T-helper 17 cell (primary cell): ENCODE results near the gene PLCXD1. TPM values are rescaled to one million over a fixed set of nuclear protein-coding genes. Genes with fewer than 3 reads are reported as not detected.
A peak's percentile ranks its signal among the peaks of the same experiment; 100 is the strongest.

Experiments
- ATAC-seq: fragments of 150-1000 bp; cut with Tn5 transposase; 2 replicates; pipeline ENCODE4 v1.10.0; 2021; ENCODE audit warnings: mild to moderate bottlenecking, moderate library complexity
- DNase-seq, 3 donors: peaks; one replicate each; pipeline versions ENCODE4 v3.0.0 to v3.0.0-alpha.2; 2020 to 2021
- H3K9me3 ChIP-seq: one replicate; pipeline ENCODE4 v1.7.0; 2013; ENCODE audit warnings: low read length, mild to moderate bottlenecking; ENCODE audit not compliant: control insufficient read depth, poor library complexity, severe bottlenecking
- H3K27ac Mint-ChIP-seq: one replicate; pipeline ENCODE4 v1.8.0; 2022; ENCODE audit warnings: mild to moderate bottlenecking, moderate library complexity, mixed read lengths
- H3K27me3 Mint-ChIP-seq: one replicate; pipeline ENCODE4 v1.8.0; 2022; ENCODE audit warnings: mixed read lengths
- H3K36me3 Mint-ChIP-seq: one replicate; pipeline ENCODE4 v1.8.0; 2022; ENCODE audit warnings: low read depth, mixed read lengths
- H3K4me1 Mint-ChIP-seq: one replicate; pipeline ENCODE4 v1.8.0; 2022; ENCODE audit warnings: mild to moderate bottlenecking, mixed read lengths
- H3K4me3 Mint-ChIP-seq: one replicate; pipeline ENCODE4 v1.8.0; 2022; ENCODE audit warnings: mild to moderate bottlenecking, moderate library complexity, mixed read lengths
- total RNA-seq, 4 donors: library from RNA in 2 of 4; stranded (reverse) in 2 of 4; gene quantifications; one replicate each; pipeline ENCODE4 v1.2.3 and lab custom pipeline; 2022 to 2026

PLCXD1 gene
- total RNA-seq, 2 donors from 2014 or later = 13.0 to 17.9 TPM

DNA sequence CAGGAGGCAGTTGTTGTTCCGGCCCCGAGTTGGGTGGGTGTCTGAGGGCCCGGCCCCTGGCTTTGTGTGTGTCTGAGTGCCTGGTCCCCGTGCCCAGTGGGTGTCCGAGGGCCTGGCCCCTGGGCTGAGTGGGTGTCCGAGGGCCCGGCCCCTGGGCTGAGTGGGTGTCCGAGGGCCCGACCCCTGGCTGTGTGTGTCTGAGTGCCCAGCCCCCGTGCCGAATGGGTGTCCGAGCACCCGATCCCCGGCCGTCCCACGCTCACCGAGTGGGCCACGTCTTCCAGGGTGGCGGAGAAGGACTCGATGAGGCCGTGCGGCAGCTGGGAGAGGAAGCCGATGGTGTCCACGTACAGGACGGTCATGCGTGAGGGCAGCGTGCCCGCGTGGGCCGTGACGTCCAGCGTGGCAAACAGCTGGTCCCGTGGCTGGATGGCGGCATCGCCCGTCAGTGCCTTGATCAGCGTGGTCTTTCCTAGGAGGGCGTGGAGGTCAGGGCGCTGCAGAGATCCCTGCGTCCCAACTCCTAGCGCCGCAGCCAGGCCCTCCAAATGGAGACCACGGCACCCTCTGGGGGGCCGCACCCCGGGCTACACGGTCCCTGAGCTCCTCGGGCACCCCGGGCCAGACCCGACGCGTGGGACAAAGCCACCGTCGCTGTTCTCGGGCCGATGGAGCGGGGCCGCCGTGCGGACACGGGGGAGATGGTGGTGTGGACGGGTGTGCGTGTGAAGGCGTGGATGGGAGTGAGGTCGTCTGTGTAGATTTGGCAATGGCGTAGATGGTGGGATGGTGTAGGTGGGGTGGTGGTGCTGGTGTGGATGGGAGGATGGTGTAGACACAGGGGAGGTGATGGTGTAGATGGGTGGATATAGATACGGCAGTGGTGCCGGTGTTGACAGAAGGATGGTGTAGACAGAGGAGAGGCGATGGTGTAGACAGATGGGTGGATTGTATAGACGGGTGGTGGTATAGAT lies 30.3 kb downstream of the PLCXD1 start:
- peak; percentile 11 for ATAC-seq
- no peaks in the 10 kb centered on the region for H3K9me3 ChIP-seq
- Mint-ChIP-seq H3K36me3 (peaks cover 8% of the 10 kb centered on the region), H3K27me3 (no peaks in the 10 kb centered on the region), H3K4me3 (no peak overlapping the region), H3K4me1 (peaks cover 6% of the 10 kb centered on the region), H3K27ac (peak overlapping the region; percentile 12)
- DNase-seq = no peak

DNA sequence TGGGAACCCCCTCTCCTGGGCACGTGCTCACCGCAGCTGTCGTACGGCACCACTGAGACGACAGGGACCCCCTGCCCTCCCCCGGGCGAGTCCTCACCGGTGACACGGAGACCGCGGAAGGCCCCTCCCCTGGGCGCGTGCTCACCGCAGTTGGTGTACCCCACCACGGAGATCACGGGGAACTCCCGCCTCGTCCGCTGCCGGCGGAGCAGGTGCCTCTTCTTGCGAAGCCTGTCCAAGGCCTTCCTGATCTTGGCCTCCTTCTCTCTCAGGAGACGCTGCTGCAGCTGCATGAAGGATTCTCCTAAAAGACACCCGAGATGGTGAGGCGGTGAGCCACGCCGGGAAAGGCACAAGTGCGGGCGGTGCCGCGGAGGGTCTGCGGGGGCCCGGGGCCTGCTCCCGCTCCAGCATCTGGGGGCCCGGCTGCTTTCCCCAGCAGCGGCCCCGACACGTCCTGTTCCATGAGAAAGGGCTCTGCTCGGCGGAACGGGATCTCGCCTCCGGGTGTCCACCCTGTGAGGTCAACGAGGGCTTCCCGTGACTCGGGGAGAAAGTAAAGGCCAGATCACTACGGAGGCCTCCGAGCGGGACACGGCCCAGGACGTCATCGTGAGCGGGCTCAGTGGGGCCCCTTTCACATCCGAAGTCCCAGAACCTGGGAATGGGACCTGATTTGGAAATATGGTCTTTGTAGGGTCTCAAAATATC lies 31.6 kb downstream of the PLCXD1 start:
- H3K27ac Mint-ChIP-seq = no peak overlapping the region
- DNase-seq = no peak
- peaks cover 8% of the 10 kb centered on the region for H3K36me3 Mint-ChIP-seq
- ATAC-seq = no peak
- no peak overlapping the region for H3K4me3 Mint-ChIP-seq
- no peaks in the 10 kb centered on the region for H3K27me3 Mint-ChIP-seq
- peaks cover 8% of the 10 kb centered on the region for H3K4me1 Mint-ChIP-seq
- no peaks in the 10 kb centered on the region for H3K9me3 ChIP-seq

DNA sequence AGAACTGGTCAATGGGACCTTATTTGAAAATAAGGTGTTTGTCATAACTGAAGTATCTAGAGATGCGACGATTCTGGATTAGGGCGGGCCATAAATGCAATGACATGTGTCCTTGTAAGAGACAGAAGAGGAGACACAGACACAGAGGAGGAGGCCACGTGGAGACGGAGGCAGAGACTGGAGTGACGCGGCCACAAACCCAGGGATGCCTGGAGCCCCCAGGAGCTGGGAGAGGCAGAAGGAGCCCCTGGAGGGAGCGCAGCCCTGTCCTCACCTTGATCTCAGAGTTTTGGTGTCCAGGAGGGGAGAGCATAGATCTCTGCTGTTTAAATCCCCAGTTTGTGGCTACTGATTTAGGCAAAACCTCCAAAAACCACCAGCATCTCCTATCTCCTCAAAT lies 32.4 kb downstream of the PLCXD1 start:
- no peak overlapping the region for H3K27ac Mint-ChIP-seq
- no peak overlapping the region for H3K4me3 Mint-ChIP-seq
- H3K9me3 ChIP-seq = no peaks in the 10 kb centered on the region
- H3K36me3 Mint-ChIP-seq = peaks cover 8% of the 10 kb centered on the region
- H3K4me1 Mint-ChIP-seq = peaks cover 13% of the 10 kb centered on the region
- DNase-seq = no peak
- ATAC-seq = no peak
- no peaks in the 10 kb centered on the region for H3K27me3 Mint-ChIP-seq

DNA sequence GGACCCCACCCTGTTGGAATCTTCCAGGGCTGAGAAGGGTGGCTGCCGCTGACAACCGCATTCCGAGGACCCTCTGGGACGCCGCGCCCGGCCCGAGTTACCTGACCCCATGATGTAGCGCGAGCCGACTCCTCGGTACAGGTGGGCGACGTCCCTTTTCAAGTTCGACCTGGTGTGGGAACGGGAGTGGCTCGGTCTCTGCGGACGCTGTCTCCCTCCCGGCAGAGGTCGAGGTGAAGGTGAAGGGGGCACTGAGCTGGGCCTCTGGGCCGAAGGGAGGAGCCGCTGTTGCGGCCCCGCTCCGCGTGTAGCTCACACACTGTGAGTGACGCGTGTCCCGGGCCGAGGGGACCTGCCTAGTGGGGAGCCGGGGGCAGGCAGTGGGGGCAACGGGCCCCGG lies 32.9 kb downstream of the PLCXD1 start:
- H3K36me3 Mint-ChIP-seq = peaks cover 8% of the 10 kb centered on the region
- H3K9me3 ChIP-seq = no peaks in the 10 kb centered on the region
- ATAC-seq = no peak
- no peak for DNase-seq
- no peak overlapping the region for H3K27ac Mint-ChIP-seq
- H3K4me1 Mint-ChIP-seq = peaks cover 13% of the 10 kb centered on the region
- H3K27me3 Mint-ChIP-seq = no peaks in the 10 kb centered on the region
- H3K4me3 Mint-ChIP-seq = no peak overlapping the region

DNA sequence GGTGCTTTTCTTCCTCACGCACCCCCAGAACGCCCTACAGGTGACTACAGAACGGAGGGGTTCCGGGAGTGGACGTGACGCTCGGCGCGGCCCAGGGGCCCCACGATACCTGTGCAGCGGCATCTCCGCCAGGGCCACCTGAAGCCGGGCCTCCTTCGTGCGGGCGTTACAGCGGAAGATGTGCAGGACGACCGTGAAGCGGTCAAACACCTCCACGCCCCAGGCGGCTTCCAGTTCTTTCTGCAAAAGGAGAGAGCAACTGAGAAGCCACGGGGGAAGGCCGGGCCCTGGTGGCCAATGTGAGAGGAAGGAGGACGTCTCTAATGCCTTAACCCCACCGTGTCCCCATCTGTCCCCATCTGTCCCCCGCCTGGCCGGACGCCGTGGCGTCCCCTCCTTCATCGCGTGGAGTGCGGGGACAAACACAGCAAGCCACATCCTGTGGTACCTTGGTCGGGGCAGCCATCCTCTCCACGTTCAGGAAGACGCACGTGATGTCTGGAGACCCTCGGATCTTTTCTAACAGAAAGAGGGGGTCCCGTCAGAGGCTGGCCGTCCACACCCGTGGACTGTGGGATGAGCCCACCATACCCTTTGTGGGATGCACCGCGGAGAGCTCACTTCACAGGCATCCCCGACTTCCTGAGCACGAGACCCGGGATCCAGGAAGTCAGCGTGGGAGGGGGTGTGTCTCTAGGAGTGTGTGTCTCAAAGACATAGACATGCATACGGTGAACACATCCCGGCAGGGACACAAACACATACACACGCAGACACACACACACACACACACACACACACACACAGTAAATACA lies 33.8 kb downstream of the PLCXD1 start:
- Mint-ChIP-seq H3K27me3 (no peaks in the 10 kb centered on the region), H3K27ac (no peak overlapping the region), H3K4me3 (no peak overlapping the region), H3K36me3 (peaks cover 8% of the 10 kb centered on the region), H3K4me1 (peaks cover 13% of the 10 kb centered on the region)
- ATAC-seq = no peak
- H3K9me3 ChIP-seq = no peaks in the 10 kb centered on the region
- no peak for DNase-seq

DNA sequence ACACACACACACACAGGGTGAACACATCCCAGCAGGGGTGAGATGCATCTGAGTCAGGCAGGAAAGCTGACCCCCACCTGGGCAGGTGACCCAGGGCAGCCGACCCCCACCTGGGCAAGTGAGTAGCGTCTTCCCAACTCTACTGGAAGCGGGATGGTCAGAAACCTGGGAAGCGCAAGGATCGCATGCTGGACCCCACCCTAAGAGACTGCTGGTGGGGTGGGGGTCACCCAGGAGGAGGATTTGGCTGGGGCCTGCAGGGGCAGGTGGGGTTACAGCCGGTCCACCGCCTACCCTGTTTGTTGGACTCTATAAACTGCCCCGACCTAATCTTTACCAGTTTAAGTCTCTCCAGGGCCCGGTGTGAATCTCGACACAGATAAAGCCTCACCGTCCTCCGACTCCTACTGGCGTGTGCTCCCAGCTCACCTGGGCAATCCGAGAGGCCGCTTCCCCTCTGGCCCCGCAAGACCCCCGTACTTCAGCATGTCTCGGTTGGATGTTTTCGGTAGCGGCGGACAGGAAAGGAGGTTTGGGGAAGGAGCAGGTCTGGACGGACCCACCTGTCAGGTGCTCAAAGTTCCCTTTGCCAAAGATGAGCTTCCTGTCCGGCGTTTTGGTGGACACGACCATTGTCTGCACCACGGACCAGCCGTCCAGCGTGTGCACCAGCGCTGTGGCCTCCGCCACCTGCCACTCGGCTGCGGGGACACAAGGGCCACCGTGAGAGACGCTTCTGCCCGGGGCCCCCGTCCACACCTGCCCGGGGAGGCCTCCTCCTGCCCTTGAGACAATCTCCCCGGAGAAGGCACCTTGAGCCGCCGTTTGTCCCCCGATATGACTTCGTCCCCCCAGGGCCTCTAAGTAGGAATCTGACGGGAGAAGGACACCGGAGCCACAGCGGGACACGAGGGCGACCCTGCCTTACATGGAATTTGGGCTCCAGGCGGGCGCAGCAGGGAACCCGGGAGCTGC lies 35.5 kb downstream of the PLCXD1 start:
- peak overlapping the region; percentile 9 for H3K4me3 Mint-ChIP-seq
- no peaks in the 10 kb centered on the region for H3K9me3 ChIP-seq
- no peaks in the 10 kb centered on the region for H3K27me3 Mint-ChIP-seq
- ATAC-seq (no peak), DNase-seq (no peak)
- H3K27ac Mint-ChIP-seq = no peak overlapping the region
- peaks cover 8% of the 10 kb centered on the region for H3K36me3 Mint-ChIP-seq
- peaks cover 18% of the 10 kb centered on the region for H3K4me1 Mint-ChIP-seq

DNA sequence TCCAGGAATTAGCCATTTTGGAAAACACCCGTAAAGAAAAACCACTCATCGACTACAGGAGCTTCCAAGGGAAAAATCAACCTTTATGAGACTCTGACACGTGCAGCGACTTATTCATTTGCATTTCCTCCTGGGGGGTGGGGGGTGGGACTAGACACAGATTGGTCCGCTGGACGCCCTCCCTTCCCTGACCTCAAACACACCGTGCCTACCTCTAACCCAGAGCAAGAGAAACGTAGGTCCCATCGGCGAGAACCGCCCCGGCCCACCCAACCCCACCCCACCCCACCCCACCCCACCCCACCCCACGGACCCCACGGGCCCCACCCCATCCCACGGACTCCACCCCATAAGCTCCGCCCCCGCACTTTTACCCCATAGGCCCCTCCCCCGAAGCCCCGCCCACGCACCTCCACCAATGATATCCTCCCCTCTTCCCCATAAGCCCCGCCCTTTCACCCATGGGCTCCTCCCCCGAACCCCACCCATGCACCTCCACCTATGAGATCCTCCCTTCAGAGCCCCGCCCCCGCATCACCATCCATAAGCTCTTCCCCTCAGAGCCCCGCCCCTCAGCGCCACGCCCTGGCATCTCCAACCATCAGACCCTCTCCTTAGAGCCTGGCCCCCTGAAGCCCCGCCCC lies 36.4 kb downstream of the PLCXD1 start:
- H3K4me3 Mint-ChIP-seq = peak overlapping the region; percentile 86
- no peak for ATAC-seq
- peaks cover 2% of the 10 kb centered on the region for H3K36me3 Mint-ChIP-seq
- no peak for DNase-seq
- no peaks in the 10 kb centered on the region for H3K27me3 Mint-ChIP-seq
- no peaks in the 10 kb centered on the region for H3K9me3 ChIP-seq
- peaks cover 16% of the 10 kb centered on the region for H3K4me1 Mint-ChIP-seq
- H3K27ac Mint-ChIP-seq = peak overlapping the region; percentile 94

DNA sequence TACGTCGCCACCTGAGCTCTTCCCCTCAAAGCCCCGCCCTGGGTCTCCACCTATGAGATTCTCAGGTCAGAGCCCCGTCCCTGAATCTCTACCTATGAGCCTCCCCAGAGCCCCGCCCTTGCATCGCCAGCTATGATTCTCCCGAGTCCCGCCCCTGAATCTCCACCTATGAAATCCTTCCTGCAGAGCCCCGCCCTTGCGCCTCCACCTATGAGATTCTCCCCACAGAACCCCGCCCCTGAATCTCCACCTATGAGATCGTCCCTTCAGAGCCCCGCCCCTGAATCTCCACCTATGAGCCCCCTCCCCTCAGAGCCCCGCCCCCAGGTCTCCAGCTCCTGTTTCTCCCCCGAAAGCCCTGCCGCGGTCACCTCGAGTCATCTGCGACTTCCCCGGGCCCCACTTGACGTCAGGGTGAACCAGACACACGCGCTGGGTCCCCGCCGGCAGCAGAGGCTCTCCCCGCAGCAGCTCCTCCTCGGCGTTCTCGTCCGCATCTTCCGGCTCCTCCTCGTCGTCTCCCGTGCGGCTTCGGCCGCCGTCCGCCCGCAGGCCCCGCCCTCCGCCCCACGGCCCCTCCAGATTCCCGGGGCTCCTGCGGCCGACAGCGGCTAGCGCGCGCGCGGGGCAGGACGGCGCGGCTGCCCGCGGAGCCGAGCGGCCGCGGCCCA lies 37.0 kb downstream of the PLCXD1 start:
- DNase-seq (peak; percentile 96 to 99 (median 97)), ATAC-seq (peak; percentile 72)
- peak overlapping the region; percentile 86 for H3K4me3 Mint-ChIP-seq
- peaks cover 19% of the 10 kb centered on the region for H3K4me1 Mint-ChIP-seq
- peak overlapping the region; percentile 94 for H3K27ac Mint-ChIP-seq
- H3K9me3 ChIP-seq = no peaks in the 10 kb centered on the region
- H3K27me3 Mint-ChIP-seq = no peaks in the 10 kb centered on the region
- peaks cover 2% of the 10 kb centered on the region for H3K36me3 Mint-ChIP-seq

DNA sequence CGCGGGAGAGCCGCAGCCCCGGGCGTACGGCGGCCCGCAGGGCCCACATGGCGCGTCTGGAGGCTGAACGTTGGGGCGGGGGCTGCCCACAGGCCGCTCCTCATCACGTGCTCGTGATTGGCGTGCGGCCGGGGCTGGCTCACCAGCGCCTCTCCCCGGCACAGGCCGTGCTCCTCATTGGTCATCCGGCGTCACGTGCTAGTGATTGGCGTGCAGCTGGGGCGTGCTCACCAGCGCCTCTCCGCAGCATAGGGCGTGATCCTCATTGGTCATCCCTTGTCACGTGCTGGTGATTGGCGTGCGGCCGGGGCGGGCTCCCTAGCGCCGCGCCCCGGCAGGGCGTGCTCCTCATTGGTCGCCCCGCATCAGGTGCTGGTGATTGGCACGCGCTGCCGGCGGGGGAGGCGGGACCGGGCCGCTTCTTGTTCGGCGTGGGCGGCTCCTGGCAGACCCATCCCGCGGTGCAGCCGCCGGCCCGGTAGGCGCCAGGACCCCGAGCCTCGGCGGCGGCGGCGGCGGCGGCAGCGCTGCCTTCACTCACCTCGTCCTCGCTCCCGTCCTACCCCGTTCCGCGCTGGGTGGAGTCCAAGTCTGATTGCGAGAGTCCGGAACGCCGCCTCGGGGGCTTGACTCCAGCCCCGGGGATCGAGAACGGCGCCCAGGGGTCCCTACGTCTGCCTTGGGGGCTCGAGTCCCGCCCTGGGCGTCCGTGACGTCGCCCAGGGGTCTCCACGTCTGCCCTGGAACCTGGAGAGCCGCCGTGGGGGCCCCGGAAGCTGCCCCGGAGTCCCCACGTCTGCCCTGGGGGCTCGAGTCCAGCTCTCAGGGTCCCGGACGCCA lies 37.8 kb downstream of the PLCXD1 start, which contains the start of gene GTPBP6:
GTPBP6 (minus strand) TSS at position 58 of the 840 bp plus-strand sequence; CDS start at position 49, 9 bp downstream.
- H3K27me3 Mint-ChIP-seq = no peaks in the 10 kb centered on the region
- ATAC-seq = peak; percentile 72
- H3K4me3 Mint-ChIP-seq = peak within 1 kb of the TSS; percentile 86

DNA sequence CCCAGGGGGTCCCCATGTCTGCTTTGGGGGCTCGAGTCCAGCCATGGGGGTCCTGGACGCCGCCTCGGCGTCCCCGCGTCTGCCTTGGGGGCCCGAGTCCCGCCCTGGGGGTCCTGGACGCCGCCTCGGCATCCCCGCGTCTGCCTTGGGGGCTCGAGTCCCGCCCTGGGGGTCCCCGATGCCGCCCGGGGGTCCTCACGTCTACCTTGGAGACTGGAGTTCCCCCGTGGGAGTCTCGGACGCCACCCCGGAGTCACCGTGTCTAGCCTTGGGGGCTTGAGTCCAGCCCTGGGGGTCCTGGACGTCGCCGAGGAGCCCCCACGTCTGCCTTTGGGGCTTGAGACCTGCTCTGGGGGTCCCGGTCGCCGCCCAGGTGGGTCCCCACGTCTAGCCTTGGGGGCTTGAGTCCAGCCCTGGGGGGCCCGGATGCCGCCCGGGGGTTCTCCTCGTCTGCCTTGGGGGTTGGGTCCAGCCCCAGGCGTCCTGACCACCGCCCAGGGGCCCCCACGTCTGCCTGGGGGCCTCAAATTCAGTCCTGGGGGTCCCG lies 38.5 kb downstream of the PLCXD1 start:
- Mint-ChIP-seq H3K4me3 (peak overlapping the region; percentile 86), H3K27me3 (no peaks in the 10 kb centered on the region), H3K36me3 (no peaks in the 10 kb centered on the region), H3K27ac (peak overlapping the region; percentile 94), H3K4me1 (peaks cover 24% of the 10 kb centered on the region)
- peak in 1 of 3 donors; percentile 21 for DNase-seq
- ATAC-seq = no peak
- H3K9me3 ChIP-seq = no peaks in the 10 kb centered on the region

More for the DNA sequence above, 37.8 kb downstream of the PLCXD1 start, which contains the start of gene GTPBP6:
- no peaks in the 10 kb centered on the region for H3K9me3 ChIP-seq
- peak; percentile 95 to 98 (median 98) for DNase-seq
- peaks cover 24% of the 10 kb centered on the region for H3K4me1 Mint-ChIP-seq
- no peaks in the 10 kb centered on the region for H3K36me3 Mint-ChIP-seq
- H3K27ac Mint-ChIP-seq = peak within 1 kb of the TSS; percentile 94
